Adrenal gland (tissue), 5 donors: ENCODE results near the gene ZNF488.

Experiments used
- CTCF ChIP-seq, 6 experiments: fragments of 450-650 bp in 4 of 6; fragments of 200-600 bp in 2 of 6; sonication (generic) in 1 of 6; IDR thresholded peaks; 1 replicate in 5 of 6; 2 replicates in 1 of 6; pipeline versions ENCODE4 v1.5.1 to v1.8.0; 2016 to 2021; ENCODE audit warnings: antibody characterized with exemption in 6 of 6, mild to moderate bottlenecking in 2 of 6, moderate library complexity in 1 of 6
- POLR2A ChIP-seq, 2 donors: fragments of 450-650 bp; IDR thresholded peaks; one replicate each; pipeline ENCODE4 v1.6.1; 2017; ENCODE audit warnings: antibody characterized with exemption in 2 of 2, mild to moderate bottlenecking in 2 of 2, moderate library complexity in 1 of 2
- donor health status: DM: no; HTN: no; CAD: no.

GRCh38 chr10:47404937-47405336 is 20.8 kb upstream of the ZNF488 start:
- TF ChIP-seq CTCF (IDR thresholded peaks at IDR 0.05): no peak
- no peak for TF ChIP-seq POLR2A (IDR thresholded peaks at IDR 0.05)
